Measurements from ENCODE around the gene S100A7A. TPM values are rescaled to one million over a fixed set of nuclear protein-coding genes. Genes with fewer than 3 reads are reported as not detected.
A peak's percentile ranks its signal among the peaks of the same experiment; 100 is the strongest.

S100A7A gene
- total and polyA plus RNA-seq, 2 of the 8 experiments (the other 6 are each of a cell fraction or from before 2014, with no cell fraction given), result not detected

DNA sequence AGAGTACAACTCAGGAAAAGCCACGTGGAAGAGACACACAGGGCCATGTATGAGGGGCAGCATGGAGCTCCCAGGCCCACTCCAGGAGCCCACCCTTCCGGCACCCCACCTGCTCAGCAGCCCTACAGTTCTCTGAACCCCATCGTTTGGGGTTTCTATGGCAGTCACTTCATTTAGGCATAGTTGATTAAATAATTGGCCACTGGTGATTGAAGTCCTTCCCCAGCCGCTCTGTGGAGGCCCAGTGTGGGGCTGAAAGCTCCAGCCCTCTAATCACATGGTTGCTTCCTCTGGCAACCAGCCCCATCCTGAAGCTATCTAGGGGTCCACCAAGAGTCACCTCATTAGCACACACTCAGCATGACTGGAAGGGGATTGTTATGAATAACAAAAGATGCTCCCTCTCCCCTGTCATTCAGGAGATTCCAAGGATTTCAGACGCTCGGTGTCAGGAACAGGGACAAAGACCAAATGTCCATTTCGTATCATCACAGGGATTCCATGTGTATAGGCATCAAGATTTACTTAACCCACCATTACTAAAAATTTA is 12.2 kb upstream of the S100A7A start:
- peaks cover 0 to 11% (median 8%) of the 10 kb centered on the region in 4 experiments; a peak in 6 of 7 replicates for H3K27me3 ChIP-seq (replicated peaks in 1 of 4; ENCODE audit: control insufficient read depth in 3 of 4, extremely low read depth in 1 of 4, insufficient read depth in 3 of 4, low read length in 3 of 4)
- H2BK5ac ChIP-seq (ENCODE audit: low read depth, low read length), result no peak overlapping the region; the same call in 1 of the 2 replicates
- no peak overlapping the region for H3K9ac ChIP-seq (replicated peaks in 1 of 4; ENCODE audit: extremely low read depth in 1 of 4, low read depth in 3 of 4, low read length in 3 of 4)
- no peak overlapping the region for H3K23ac ChIP-seq (ENCODE audit: insufficient read length)
- H3K14ac ChIP-seq (ENCODE audit: insufficient read length), result no peak overlapping the region
- CTCF ChIA-PET (ENCODE audit: partially characterized antibody), result interaction anchor here (0.8 to 4.7 kb wide), 13 partner anchors 9 to 164 kb away, joined by 3 to 50 read pairs (median 5); partner anchors contain the start of gene S100A9
- H3K4me3 ChIP-seq (ENCODE audit: extremely low read depth in 1 of 4, insufficient read depth in 2 of 4, low read depth in 3 of 4, low read length in 4 of 4), result no peak overlapping the region
- H4K8ac ChIP-seq (ENCODE audit: extremely low read depth, insufficient read depth, low read length), result no peak overlapping the region
- no peak overlapping the region for H3K4ac ChIP-seq (replicated peaks; ENCODE audit: insufficient read length, low read depth, low read length)
- H2AK5ac ChIP-seq (ENCODE audit: low read depth, low read length), result no peak overlapping the region
- H4K20me1 ChIP-seq (replicated peaks in 1 of 2; ENCODE audit: control insufficient read depth in 1 of 2, insufficient read depth in 2 of 2, low read length in 2 of 2), result no peaks in the 10 kb centered on the region
- H4K91ac ChIP-seq (replicated peaks; ENCODE audit: insufficient read length, low read length), result no peak overlapping the region
- H3K79me2 ChIP-seq (ENCODE audit: control insufficient read depth in 1 of 2, insufficient read depth in 2 of 2, low read length in 2 of 2), result no peaks in the 10 kb centered on the region
- H2BK20ac ChIP-seq (ENCODE audit: low read length), result no peak overlapping the region
- no peak overlapping the region for H3K56ac ChIP-seq (replicated peaks; ENCODE audit: insufficient read length, low read depth, low read length)
- TF ChIP-seq KDM4A (IDR thresholded peaks at IDR 0.05; ENCODE audit: low read depth, low read length, severe bottlenecking) (no peak), TEAD4 (IDR thresholded peaks at IDR 0.05; ENCODE audit: low read depth, low read length) (0 out of 2 replicates have a peak, but pooled peaks have one; percentile 10), KDM1A (IDR thresholded peaks at IDR 0.05; ENCODE audit: borderline replicate concordance, low read length) (no peak), CBX8 (IDR thresholded peaks at IDR 0.05; ENCODE audit: borderline replicate concordance, low read depth, low read length) (no peak), YY1 (IDR thresholded peaks at IDR 0.05; ENCODE audit: low read depth, low read length) (no peak), POU5F1 (IDR thresholded peaks at IDR 0.05; ENCODE audit: low read depth, low read length) (0 out of 2 replicates have a peak, but pooled peaks have one; percentile 10), RBBP5 (IDR thresholded peaks at IDR 0.05; ENCODE audit: borderline replicate concordance, low read depth, low read length) (no peak)
- TF ChIP-seq, protein P1, sequence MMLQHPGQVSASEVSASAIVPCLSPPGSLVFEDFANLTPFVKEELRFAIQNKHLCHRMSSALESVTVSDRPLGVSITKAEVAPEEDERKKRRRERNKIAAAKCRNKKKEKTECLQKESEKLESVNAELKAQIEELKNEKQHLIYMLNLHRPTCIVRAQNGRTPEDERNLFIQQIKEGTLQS (IDR thresholded peaks at IDR 0.05; ENCODE audit: insufficient read depth, low read depth, low read length), result no peak
- no peaks in the 10 kb centered on the region; the same call in 1 of the 2 replicates for H3K23me2 ChIP-seq (ENCODE audit: low read depth, low read length)
- H4K5ac ChIP-seq (ENCODE audit: insufficient read length, low read depth, low read length), result no peak overlapping the region
- no peaks in the 10 kb centered on the region for H3K79me1 ChIP-seq (ENCODE audit: low read depth, low read length)
- WGBS, 2 experiments (ENCODE audit: extremely low coverage in 1 of 2, insufficient coverage in 1 of 2, insufficient read length in 1 of 2, insufficient replicate concordance in 2 of 2, low coverage in 1 of 2, low lambda C conversion rate in 2 of 2, missing lambda C conversion rate in 1 of 2), result 82% methylated on average over 7 of the region's 7 CpGs; no CpG with 5 or more reads in 1 of the 2 experiments
- H3K36me3 ChIP-seq (ENCODE audit: control insufficient read depth in 2 of 4, insufficient read depth in 4 of 4, low read length in 3 of 4), result no peaks in the 10 kb centered on the region
- no peak overlapping the region for H2BK15ac ChIP-seq (ENCODE audit: low read length)
- POLR2A ChIA-PET (ENCODE audit: partially characterized antibody), result interaction anchor here (1.2 kb wide), 1 partner anchor 52 kb away, joined by 4 read pairs; no protein-coding TSS in a partner anchor
- H3K4me2 ChIP-seq (ENCODE audit: insufficient read depth in 1 of 2, low read depth in 2 of 2, low read length in 2 of 2), result no peak overlapping the region
- H3K4me1 ChIP-seq (replicated peaks in 1 of 4; ENCODE audit: control insufficient read depth in 3 of 4, insufficient read depth in 4 of 4, low read length in 3 of 4), result no peaks in the 10 kb centered on the region; a peak in 1 of 7 replicates
- peak in 1 of 2 experiments; percentile 6 for DNase-seq (ENCODE audit: low read depth in 1 of 2, low spot score in 2 of 2)
- FAIRE-seq, result peak; percentile 45
- H2AFZ ChIP-seq (ENCODE audit: low read length), result no peak overlapping the region
- peaks cover 2 to 3% of the 10 kb centered on the region in 2 experiments; a peak in 1 of 4 replicates for H3K9me3 ChIP-seq (ENCODE audit: insufficient read depth in 2 of 2, low read depth in 1 of 2, low read length in 1 of 2)
- H3K18ac ChIP-seq (ENCODE audit: extremely low read depth, low read length), result no peak overlapping the region
- no peak overlapping the region for H2BK120ac ChIP-seq (replicated peaks; ENCODE audit: low read depth, low read length)
- H2BK12ac ChIP-seq (ENCODE audit: low read depth, low read length), result peak overlapping the region; percentile 19; the same call in 1 of the 2 replicates
- H3K27ac ChIP-seq (ENCODE audit: low read depth, low read length), result no peak overlapping the region
